Body of pancreas (tissue), 4 donors: ENCODE measurements around the gene GNAI2.

Source experiments
- CTCF ChIP-seq, 7 experiments: fragments of 450-650 bp in 4 of 7; fragments of 200-600 bp in 3 of 7; sonication (generic) in 3 of 7; IDR thresholded peaks; one replicate each; pipeline ENCODE4 v1.5.1; 2016 to 2019; ENCODE audit warnings: antibody characterized with exemption in 7 of 7
- POLR2A ChIP-seq, 3 donors: fragments of 450-650 bp; IDR thresholded peaks; one replicate each; pipeline ENCODE4 v1.6.1; 2016; ENCODE audit warnings: antibody characterized with exemption in 3 of 3, mild to moderate bottlenecking in 2 of 3

GRCh38 chr3:50300681-50301254 is 64.8 kb downstream of the GNAI2 start:
- TF ChIP-seq CTCF (IDR thresholded peaks at IDR 0.05), result no peak
- no peak for TF ChIP-seq POLR2A (IDR thresholded peaks at IDR 0.05)
